Mononuclear cell (primary cell): ENCODE measurements around the gene ARPC1B. TPM values are rescaled to one million over a fixed set of nuclear protein-coding genes. Genes with fewer than 3 reads are reported as not detected.
A peak's percentile ranks its signal among the peaks of the same experiment; 100 is the strongest.
"Not testable (repeated sequence)": the region's sequence is repeated elsewhere in the genome, so short reads cannot be mapped to it uniquely, and the experiment has no call there.

Experiments
- H3K27me3 ChIP-seq: 2 replicates; pipeline ENCODE4 v1.6.0; 2011; ENCODE audit warnings: low read length, control low read depth; ENCODE audit not compliant: insufficient read depth
- H3K4me1 ChIP-seq: 2 replicates; pipeline ENCODE4 v1.5.1; 2011; ENCODE audit warnings: mild to moderate bottlenecking, low read length, control low read depth; ENCODE audit not compliant: insufficient read depth
- H3K4me3 ChIP-seq: 2 replicates; pipeline ENCODE4 v1.5.1; 2011; ENCODE audit warnings: mild to moderate bottlenecking, low read length, moderate library complexity
- H3K9me3 ChIP-seq: 2 replicates; pipeline ENCODE4 v1.5.1; 2011; ENCODE audit warnings: low read depth, mild to moderate bottlenecking, control low read depth, low read length
- total RNA-seq: library from RNA; depleted of rRNA; stranded (reverse); fragments of >200 nt; gene quantifications from one replicate; pipeline ENCODE4 v1.2.3, GENCODE V29; 2012

ARPC1B gene
- total RNA-seq, 1 donor, result 282 TPM

DNA sequence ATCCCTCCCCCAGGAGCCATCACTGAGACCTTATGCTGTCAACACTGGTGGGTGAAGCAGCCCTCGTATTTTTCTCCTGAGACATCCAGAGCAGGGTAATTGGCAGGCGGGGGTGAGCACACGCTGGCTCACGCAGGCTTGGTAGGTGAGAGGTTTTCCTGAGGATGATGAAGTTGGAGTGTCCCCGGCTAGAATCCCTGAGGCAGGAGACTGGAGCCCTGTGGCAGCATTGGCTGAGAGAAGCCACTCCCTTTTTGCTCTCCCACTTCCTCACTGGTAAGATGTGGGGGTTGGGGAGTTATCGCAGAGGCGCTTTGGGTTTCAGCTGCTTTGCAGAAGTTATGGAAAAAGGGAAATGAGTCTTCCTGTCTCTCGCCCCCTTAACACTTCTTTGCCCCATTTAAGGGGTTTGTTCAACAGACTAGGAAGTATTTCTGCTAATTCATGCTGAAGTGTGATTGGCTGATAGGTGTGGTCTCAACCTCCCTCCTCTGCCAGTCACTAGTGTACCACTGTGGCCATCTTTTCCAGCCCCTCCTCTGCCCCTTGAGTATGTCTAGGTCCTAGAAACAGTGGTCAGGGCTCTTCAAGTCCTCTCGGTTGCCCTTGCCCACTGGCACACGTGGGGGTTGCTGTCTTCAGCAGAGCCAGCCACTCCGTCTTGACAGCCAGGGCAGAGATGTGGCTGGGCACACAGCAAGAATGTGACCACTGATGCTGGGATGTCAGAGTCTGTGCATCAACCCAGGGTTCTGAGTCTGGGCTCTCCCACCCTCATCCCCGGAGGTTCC lies 5.7 kb downstream of the ARPC1B start:
- H3K4me3 ChIP-seq, result peak overlapping the region; percentile 40
- H3K9me3 ChIP-seq, result no peaks in the 10 kb centered on the region
- H3K27me3 ChIP-seq, result no peaks in the 10 kb centered on the region
- H3K4me1 ChIP-seq, result peaks cover 97% of the 10 kb centered on the region

DNA sequence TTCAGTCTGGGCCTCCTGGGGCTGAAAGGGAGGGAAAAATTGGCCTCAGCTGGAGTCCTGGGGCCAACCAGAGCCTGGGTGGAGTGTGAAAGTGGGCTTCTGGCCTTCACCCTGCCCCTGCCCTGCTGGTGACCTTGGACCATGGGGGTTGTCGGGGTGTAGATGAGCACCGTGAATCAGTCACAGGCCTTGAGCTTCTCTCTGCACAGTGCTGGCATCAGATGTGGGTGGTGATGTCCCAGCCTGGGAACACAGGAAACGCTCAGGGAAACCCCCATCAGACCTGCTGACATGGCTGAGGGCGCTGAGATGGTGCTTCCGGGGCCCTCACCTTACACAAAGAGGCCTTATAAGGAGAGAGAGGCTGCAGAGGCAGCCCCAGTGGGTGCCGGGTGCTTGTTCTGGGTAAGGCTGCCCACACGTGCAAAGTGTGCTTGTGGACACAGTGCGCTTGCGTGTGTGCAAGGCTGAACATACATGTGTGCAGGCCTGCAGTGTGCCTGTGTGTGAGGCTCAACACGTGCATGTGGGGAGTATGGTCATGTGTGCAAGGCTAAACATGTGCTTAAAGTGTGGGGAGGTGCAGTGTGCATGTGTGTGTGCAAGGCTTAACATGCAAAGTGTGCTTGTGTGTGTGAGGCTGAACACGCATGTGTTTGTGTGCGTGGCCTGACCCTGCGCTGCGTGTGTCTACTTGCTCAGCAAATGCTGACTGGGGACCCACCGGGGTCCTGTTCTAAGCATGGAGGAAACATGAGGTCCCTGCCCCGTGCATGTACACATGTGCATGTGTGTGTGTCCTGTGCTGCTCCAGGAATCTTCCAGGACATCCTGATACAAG lies 6.5 kb downstream of the ARPC1B start:
- Histone ChIP-seq H3K9me3 (no peaks in the 10 kb centered on the region), H3K4me3 (peak overlapping the region; percentile 40), H3K4me1 (peaks cover 97% of the 10 kb centered on the region)

DNA sequence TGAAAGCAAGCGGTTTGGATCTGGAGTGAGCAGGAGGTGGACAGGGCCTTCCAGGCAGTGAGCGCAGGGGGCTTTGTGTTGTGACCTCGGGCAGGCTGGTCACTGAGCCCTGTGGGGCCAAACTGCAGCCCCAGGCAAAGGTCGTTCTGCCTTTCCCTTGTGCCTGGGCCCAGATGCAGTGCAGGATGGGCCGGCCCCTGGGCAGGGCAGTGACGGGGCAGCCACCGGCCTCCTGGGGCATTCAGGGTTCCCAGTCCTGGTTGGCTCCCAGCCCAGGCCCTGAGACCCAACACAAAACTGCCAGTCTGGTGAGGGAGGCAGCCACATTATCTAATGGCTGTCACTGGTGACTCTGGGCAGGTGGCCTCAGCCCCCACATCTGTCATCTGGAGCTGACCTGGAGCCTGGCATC lies 7.1 kb downstream of the ARPC1B start:
- Histone ChIP-seq H3K4me3 (no peak overlapping the region), H3K4me1 (peaks cover 97% of the 10 kb centered on the region), H3K9me3 (no peaks in the 10 kb centered on the region), H3K27me3 (no peaks in the 10 kb centered on the region)

More for the DNA sequence above, 6.5 kb downstream of the ARPC1B start:
- no peaks in the 10 kb centered on the region for H3K27me3 ChIP-seq

DNA sequence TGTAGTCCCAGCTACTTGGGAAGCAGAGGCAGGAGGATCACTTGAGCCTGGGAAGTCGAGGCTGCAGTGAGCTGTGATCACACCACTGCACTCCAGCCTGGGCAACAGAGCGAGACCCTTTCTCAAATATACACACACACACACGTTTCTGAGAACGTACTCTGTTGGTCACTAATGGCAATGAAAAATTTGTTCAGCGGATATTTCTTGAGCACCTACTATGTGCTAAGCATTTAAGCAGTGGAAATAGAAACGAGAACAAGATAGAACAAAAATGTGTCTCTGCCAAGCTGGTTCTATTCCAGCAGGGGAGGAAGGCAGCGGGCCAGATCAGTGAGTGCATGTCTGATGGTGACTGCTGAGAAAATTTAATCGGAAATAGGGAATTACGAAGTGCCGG lies 8.7 kb downstream of the ARPC1B start:
- H3K27me3 ChIP-seq, result no peaks in the 10 kb centered on the region
- peaks cover 82% of the 10 kb centered on the region for H3K4me1 ChIP-seq
- no peak overlapping the region for H3K4me3 ChIP-seq
- H3K9me3 ChIP-seq, result no peaks in the 10 kb centered on the region

DNA sequence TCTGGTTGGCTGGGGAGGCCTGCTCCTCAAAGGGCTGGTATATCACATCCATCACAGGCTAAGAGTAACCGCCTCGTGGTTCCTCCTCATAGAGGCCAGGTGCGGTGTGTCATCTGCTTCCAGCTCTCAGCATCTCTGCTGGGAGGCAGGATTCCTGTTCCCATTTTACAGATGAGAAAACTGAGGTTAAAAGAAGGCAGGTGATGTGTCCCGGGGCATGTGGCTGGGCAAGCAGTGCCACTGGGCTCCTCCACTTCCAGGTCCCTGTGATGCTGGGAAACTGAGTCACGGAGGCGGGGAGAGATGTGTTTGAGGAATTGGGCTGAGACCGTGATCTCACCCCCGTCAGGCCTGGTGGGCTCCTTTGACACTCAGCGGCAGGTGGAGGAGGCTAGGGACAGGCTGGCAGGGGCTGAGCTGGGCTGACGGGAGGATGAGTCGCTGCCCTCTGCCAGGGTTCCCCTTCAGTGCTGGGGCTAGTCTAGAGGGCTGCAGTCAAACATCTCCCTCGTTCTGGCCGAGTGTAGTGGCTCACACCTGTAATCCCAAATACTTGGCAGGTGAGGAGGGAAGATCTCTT lies 9.4 kb downstream of the ARPC1B start:
- Histone ChIP-seq H3K4me1 (peaks cover 75% of the 10 kb centered on the region), H3K9me3 (no peaks in the 10 kb centered on the region), H3K4me3 (no peak overlapping the region), H3K27me3 (no peaks in the 10 kb centered on the region)

DNA sequence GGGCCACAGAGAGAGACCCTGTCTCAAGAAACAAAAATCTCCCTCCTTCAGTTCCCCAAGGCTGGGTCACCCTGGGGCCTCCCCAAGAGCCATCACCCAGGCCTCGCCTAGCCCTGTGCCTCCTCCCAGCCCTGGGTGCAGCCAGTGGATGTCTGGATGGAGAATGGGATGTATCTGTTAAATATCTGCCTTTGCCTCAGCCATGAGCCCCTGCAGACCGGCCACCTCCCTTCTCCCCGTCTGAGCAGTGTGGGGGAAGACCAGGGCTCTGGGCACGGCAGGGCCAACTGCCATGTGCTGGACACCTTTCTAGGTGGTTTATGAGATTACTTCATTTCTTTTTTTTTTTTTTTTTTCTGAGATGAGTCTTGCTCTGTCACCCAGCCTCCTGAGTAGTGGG lies 10.0 kb downstream of the ARPC1B start:
- no peak overlapping the region for H3K4me3 ChIP-seq
- H3K9me3 ChIP-seq, result no peaks in the 10 kb centered on the region
- H3K27me3 ChIP-seq, result no peaks in the 10 kb centered on the region
- H3K4me1 ChIP-seq, result peaks cover 69% of the 10 kb centered on the region

DNA sequence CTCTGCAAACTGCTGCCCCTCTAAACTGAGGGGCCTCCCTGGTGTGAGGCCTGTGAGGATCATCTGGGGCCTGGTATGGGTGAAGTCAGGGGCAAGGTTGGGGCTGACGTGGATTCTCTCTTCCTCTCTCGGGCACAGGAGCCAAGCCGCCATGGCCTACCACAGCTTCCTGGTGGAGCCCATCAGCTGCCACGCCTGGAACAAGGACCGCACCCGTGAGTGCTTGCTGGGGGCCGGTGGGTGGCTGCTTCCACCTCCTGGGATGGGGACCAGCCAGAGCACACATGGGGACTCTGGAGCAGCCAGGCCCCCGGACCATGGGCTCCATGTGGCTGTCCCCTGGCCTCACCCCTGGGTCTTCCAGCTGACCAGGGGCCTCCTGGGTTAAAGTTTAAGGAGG lies 11.0 kb downstream of the ARPC1B start:
- Histone ChIP-seq H3K4me3 (no peak overlapping the region), H3K4me1 (peaks cover 58% of the 10 kb centered on the region), H3K9me3 (no peaks in the 10 kb centered on the region), H3K27me3 (no peaks in the 10 kb centered on the region)

DNA sequence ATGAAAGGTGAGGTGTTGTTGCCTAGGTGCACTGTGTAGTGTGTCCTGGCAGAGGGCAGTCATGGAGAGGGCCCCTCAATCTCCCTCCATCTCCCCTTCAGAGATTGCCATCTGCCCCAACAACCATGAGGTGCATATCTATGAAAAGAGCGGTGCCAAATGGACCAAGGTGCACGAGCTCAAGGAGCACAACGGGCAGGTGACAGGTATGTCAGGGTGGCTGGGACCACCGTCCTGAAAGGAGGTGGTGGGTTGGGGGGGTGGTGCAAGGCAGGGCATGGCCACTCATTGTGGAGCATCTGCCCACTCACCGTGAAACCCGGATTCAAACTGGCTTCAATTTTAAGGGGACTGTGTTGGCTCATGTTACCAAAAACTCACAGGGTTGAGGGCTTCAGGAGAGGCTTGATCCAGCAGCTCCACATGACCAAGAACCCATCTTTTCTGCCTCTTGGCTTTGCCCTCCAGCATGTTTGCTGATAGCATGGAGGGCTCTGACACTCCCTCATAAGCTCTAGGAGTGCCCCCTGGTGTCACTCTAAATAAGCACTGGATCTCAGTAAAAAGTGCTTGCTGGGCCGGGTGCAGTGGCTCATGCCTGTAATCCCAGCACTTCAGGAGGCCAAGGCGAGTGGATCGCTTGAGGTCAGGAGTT lies 12.2 kb downstream of the ARPC1B start:
- Histone ChIP-seq H3K9me3 (no peaks in the 10 kb centered on the region), H3K4me3 (no peak overlapping the region), H3K27me3 (no peaks in the 10 kb centered on the region), H3K4me1 (peaks cover 58% of the 10 kb centered on the region)

DNA sequence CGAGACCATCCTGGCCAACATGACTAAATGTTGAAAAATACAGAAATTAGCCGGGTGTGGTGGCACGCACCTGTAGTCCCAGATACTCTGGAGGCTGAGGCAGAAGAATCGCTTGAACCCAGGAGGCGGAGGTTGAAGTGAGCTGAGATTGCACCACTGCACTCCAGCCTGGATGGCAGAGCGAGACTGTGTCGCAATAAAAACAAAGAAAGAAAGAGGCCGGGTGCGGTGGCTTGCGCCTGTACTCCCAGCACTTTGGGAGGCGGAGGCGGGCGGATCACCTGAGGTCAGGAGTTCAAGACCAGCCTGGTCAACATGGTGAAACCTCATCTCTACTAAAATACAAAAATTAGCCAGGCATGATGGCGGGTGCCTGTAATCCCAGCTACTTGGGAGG lies 12.7 kb downstream of the ARPC1B start:
- not testable (repeated sequence) for H3K9me3 ChIP-seq, H3K4me3 ChIP-seq, H3K27me3 ChIP-seq
- peaks cover 58% of the 10 kb centered on the region for H3K4me1 ChIP-seq

DNA sequence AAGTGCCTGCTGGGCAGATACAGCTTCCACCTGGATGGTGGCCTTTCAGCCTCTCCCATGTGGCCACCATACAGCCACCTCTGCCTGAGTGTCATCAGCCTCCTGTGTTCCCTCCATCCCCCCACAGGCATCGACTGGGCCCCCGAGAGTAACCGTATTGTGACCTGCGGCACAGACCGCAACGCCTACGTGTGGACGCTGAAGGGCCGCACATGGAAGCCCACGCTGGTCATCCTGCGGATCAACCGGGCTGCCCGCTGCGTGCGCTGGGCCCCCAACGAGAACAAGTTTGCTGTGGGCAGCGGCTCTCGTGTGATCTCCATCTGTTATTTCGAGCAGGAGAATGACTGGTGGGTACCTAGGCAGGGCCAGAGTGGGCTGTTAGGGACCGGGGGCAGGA lies 13.4 kb downstream of the ARPC1B start:
- Histone ChIP-seq H3K9me3 (no peaks in the 10 kb centered on the region), H3K4me3 (no peak overlapping the region), H3K27me3 (no peaks in the 10 kb centered on the region), H3K4me1 (peaks cover 60% of the 10 kb centered on the region)

DNA sequence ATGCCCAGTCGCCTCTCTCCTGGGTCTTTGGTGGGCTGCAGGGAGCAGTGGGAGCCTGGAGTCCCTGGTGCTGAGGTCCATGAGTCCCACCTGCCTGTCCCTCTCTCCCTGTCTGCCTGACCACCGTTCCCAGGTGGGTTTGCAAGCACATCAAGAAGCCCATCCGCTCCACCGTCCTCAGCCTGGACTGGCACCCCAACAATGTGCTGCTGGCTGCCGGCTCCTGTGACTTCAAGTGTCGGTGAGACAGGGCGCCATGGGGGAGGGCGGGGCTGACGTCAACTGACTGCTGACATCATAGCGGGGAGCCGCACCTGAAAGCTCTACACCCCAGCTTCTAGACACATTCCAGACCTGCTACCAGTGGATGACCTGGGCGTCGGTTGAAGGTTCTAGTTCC lies 15.2 kb downstream of the ARPC1B start:
- H3K4me3 ChIP-seq, result no peak overlapping the region
- no peaks in the 10 kb centered on the region for H3K9me3 ChIP-seq
- peaks cover 56% of the 10 kb centered on the region for H3K4me1 ChIP-seq
- H3K27me3 ChIP-seq, result no peaks in the 10 kb centered on the region

DNA sequence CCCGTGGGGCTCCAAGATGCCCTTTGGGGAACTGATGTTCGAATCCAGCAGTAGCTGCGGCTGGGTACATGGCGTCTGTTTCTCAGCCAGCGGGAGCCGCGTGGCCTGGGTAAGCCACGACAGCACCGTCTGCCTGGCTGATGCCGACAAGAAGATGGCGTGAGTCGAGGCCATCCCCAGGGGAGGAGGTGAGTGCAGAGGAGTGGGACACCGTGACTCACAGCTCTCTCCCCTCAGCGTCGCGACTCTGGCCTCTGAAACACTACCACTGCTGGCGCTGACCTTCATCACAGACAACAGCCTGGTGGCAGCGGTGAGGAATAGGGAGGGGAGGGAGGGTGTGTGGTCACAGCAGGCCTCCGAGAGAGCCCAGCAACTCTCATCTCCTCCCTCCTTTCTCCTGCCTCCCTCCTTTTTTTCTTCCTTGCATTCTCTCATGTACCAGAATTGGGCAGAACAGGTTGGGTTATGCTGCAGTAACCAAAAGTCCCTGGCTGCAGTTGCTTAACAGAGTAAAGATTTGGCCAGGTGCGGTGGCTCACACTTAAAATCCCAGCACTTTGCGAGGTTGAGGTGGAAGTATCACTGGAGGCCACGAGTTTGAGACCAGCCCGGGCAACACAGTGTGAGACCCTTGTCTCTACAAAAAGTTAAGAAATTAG lies 16.5 kb downstream of the ARPC1B start:
- Histone ChIP-seq H3K4me1 (peaks cover 44% of the 10 kb centered on the region), H3K27me3 (no peaks in the 10 kb centered on the region), H3K9me3 (no peaks in the 10 kb centered on the region), H3K4me3 (no peak overlapping the region)

DNA sequence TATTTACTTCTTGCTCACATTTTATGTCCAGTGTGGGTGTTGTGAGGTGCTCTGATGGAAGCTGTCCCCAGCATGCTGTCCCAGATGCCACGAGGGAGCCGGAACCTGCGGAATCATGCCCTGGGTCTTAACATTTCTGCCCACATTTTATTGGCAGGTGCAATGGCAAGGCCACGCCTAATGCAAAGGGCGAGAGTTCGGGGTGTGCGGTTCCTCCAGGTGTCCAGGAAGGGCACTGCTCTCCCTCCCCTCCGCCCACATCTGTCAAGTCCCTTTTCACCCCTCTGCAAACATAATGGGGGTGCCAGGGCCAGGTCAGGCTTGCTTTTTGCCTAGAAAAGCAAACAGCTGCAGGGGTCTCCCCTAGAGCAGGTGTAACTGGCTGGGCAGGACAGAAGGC lies 17.5 kb downstream of the ARPC1B start:
- H3K27me3 ChIP-seq, result no peaks in the 10 kb centered on the region
- peaks cover 37% of the 10 kb centered on the region for H3K4me1 ChIP-seq
- no peaks in the 10 kb centered on the region for H3K9me3 ChIP-seq
- H3K4me3 ChIP-seq, result no peak overlapping the region

DNA sequence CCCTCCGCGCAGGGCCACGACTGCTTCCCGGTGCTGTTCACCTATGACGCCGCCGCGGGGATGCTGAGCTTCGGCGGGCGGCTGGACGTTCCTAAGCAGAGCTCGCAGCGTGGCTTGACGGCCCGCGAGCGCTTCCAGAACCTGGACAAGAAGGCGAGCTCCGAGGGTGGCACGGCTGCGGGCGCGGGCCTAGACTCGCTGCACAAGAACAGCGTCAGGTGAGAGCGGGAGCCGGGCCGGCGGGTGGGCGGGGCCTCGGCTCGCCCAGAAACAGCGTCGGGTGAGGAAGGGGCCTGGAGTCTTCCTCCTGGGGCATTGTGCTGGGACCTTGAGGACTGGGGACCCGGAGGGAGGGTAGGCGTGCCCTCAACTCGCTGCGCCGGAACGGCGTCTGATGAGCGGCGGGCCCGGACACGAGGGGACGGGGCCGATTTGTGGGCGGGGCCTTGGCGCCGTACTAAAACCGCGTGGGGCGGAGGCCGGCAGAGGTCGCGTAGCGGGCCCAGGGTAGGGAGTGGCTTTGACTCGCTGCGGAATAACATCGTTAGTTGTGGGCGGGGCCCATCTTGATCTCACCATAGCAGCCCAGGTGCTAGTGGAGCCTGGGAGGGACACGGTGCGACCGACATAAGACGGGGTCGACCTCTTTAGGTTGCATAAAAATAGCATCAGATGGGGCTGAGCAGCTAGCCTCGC lies 18.3 kb downstream of the ARPC1B start:
- H3K9me3 ChIP-seq, result no peaks in the 10 kb centered on the region
- no peaks in the 10 kb centered on the region for H3K27me3 ChIP-seq
- H3K4me1 ChIP-seq, result peaks cover 37% of the 10 kb centered on the region
- peak overlapping the region; percentile 25 for H3K4me3 ChIP-seq
